ENCODE data around the gene PNPLA7.

PNPLA7 gene

DNA sequence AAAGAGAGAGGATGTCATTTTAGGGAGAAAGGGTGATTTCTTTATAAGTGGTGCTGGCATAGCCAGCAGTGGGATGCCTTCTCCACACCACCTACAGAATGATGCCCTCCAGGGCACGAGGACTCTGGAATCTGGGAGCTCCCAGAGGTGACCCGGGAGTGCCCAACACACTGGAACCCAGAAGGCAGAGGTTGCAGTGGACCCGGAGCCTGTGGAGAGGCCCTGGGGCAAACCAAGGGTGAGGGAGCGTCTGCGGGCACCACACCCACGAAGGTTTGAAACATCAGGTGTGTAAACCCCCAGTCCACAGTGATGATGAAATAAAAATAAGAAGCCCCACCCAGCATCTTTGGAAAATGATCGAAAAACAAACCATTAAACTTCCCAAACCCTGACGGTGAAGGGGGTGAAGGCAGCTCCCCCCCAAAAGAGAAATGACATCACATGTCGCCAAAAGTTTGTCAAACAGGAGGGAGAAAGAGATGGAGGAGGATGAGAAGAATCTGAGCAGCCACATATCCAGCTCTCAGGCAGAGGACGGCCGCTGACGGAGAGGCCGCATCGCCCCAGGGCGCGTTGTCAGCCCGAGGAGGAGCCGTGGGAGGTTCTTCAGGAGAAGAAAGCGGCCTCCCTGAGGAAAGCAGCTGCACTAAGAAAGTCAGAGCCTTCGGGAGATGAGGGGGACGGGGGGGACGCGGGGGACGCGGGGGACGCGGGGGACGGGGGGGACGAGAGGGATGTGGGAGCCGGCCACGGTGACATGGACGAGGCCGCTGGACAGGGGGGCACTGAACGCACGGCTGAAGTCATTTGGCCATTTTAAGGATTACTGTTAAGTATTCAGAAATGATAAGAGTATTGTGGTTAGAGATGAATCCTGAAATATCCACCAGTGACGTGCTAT lies 47.9 kb downstream of the PNPLA7 start:
- TF ChIP-seq, protein P1, sequence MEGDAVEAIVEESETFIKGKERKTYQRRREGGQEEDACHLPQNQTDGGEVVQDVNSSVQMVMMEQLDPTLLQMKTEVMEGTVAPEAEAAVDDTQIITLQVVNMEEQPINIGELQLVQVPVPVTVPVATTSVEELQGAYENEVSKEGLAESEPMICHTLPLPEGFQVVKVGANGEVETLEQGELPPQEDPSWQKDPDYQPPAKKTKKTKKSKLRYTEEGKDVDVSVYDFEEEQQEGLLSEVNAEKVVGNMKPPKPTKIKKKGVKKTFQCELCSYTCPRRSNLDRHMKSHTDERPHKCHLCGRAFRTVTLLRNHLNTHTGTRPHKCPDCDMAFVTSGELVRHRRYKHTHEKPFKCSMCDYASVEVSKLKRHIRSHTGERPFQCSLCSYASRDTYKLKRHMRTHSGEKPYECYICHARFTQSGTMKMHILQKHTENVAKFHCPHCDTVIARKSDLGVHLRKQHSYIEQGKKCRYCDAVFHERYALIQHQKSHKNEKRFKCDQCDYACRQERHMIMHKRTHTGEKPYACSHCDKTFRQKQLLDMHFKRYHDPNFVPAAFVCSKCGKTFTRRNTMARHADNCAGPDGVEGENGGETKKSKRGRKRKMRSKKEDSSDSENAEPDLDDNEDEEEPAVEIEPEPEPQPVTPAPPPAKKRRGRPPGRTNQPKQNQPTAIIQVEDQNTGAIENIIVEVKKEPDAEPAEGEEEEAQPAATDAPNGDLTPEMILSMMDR (conservative IDR thresholded peaks at IDR 0.05; ENCODE audit: control insufficient read depth, insufficient read depth, low read depth, low read length), result no peak
- DNase-seq (ENCODE audit: low read depth), result no peak
- no peak overlapping the region for H3K4me3 ChIP-seq (ENCODE audit: control insufficient read depth, low read depth, low read length)

DNA sequence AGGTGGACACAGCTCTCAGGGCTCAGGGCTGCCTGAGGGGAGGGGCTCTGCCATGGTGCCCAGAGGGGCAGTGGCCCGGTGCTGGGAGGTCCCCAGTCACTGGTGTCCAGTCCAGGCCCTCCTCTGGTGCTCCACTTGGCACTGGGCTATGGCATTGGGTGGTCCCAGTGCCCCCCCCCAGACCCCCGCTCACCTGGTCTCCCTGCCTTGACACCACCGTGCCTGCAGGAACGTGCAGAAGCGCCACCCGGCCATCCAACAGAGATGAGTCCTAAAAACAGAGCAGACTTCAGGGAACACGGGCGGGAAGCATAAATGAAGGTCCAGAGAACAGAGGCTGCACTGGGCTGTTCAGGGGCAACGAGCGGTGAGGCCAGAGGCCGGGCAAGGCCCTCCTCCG lies 48.7 kb downstream of the PNPLA7 start:
- TF ChIP-seq, protein P1 (conservative IDR thresholded peaks at IDR 0.05; ENCODE audit: control insufficient read depth, insufficient read depth, low read depth, low read length), result no peak
- DNase-seq (ENCODE audit: low read depth), result no peak

DNA sequence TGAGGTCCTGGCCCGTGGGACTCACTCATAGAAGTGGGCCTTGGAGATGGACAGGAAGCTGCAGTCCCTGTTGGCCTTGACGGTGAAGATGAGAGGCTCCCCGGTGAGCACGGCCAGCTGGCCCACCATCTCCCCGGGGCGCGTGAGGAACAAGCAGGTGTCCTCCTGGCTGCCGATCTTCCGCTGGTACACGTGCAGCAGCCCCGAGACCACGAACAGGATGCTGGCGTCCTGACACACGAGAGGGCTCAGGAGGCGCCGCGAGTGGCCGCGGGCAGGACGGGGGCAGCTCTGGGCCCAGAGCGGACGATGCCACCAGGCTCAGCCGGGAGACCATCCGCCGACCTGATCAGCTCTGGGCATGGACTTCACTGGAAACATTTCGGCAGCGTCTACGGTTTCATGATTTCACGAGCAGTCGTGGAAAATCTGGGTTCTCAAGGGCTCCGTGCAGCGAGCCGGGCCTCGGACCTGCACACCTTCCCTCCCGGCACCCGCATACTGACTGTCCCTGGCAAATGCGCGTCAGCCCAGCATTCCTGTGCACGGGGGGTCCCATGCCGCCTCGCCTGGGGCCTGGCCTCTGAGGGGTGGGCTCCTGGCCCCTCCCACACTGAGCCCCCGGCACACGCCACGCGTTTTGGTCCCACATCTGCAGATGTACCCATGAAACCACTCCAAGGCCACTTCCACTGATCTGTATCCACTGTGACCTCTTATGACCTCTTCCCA lies 49.4 kb downstream of the PNPLA7 start:
- no peak for DNase-seq (ENCODE audit: low read depth)
- H3K4me3 ChIP-seq (ENCODE audit: control insufficient read depth, low read depth, low read length), result no peak overlapping the region
- TF ChIP-seq, protein P1 (conservative IDR thresholded peaks at IDR 0.05; ENCODE audit: control insufficient read depth, insufficient read depth, low read depth, low read length), result no peak

More for the DNA sequence above, 48.7 kb downstream of the PNPLA7 start:
- H3K4me3 ChIP-seq (ENCODE audit: control insufficient read depth, low read depth, low read length), result no peak overlapping the region

DNA sequence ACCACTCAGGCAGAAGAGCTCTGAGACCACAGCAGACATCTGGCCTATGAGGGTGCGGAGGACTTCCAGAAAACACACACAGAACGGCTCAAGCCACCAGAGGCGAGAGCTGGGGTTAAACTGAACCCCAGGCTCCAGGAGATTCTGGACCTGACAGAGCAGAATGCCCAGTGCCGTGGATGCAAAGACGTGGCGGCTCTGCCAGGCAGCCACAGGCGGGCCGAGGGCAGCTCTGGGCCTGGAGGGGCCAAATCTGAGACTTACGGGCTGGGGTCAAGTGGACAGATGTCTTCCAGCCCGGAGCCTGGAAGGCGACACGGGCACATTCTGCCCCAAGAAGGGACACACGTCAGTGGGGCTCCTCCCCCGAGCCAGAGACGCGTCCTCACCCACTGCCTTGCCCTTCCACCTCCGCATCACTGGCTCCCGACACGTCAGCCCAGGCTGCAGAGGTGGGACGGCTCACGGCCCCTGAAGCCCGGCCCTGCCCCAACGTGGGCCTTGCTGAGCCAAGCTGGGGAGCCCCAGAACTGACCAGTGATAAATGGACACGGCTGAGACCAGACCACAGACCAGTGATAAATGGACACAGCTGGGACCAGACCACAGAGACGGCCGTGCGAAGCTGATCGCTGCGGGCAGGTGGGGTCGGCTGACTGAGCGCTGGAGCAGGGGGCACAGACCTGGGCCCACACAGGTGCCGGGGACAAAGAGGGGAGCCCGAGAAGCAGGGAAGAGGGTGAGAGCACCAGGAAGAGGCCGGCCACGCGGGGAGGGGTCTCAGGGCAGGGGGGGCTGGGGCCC lies 50.1 kb downstream of the PNPLA7 start:
- DNase-seq (ENCODE audit: low read depth), result no peak
- TF ChIP-seq, protein P1 (conservative IDR thresholded peaks at IDR 0.05; ENCODE audit: control insufficient read depth, insufficient read depth, low read depth, low read length), result no peak

DNA sequence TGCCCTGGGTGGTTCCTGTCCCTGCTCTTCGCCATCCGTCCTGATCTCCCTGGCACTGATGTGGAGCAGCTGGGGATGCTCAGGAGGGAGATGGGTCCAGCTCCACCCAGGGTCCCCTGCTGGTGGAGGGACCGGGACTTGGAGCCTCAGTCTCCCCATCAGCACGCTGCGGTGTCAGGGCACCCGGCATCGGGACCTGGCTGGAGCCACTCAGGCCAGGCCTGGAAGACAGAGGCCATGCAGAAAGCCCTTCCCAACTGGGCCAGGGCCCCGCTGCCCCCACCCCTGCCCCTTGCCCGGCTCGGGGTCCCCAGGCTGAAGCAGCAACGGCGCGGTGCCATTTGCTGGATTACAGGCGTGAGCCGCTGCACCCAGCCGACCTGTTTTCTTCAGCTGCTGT lies 50.8 kb downstream of the PNPLA7 start:
- H3K4me3 ChIP-seq (ENCODE audit: control insufficient read depth, low read depth, low read length), result no peak overlapping the region
- TF ChIP-seq, protein P1 (conservative IDR thresholded peaks at IDR 0.05; ENCODE audit: control insufficient read depth, insufficient read depth, low read depth, low read length), result no peak
- DNase-seq (ENCODE audit: low read depth), result no peak

More for the DNA sequence above, 50.1 kb downstream of the PNPLA7 start:
- no peak overlapping the region for H3K4me3 ChIP-seq (ENCODE audit: control insufficient read depth, low read depth, low read length)

DNA sequence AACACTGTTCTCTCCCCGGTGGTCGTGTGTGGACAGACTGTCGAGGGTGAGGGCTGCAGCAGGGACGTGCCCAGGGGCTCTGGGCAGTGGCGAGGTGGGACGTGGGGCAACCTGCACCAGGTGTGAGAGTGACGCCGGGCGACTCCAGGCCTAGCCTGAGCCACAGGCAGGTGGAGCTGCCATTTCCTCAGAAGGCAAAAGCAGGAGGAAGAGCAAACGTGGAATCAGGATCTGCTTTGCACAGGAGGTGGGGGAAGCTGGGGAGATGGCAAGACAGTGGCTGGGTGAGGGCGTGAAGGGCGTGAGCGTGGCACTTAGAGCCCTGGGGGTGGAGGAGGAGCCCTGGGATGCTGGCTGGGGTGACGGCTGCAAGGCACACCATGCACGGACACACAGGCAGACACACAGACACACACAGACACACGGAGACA lies 51.5 kb downstream of the PNPLA7 start:
- TF ChIP-seq, protein P1 (conservative IDR thresholded peaks at IDR 0.05; ENCODE audit: control insufficient read depth, insufficient read depth, low read depth, low read length), result no peak
- no peak for DNase-seq (ENCODE audit: low read depth)
- no peak overlapping the region for H3K4me3 ChIP-seq (ENCODE audit: control insufficient read depth, low read depth, low read length)

Data from fibroblast of mammary gland (primary cell).